HCT116 (cell line): ENCODE data around the gene KCTD17. TPM values are rescaled to one million over a fixed set of nuclear protein-coding genes. Genes with fewer than 3 reads are reported as not detected.

Experiments used
- ATAC-seq: fragments of 200-7000 bp; cut with Tn5 transposase; 2 replicates; pipeline ENCODE4 v1.9.1; 2020; ENCODE audit warnings: mild to moderate bottlenecking, moderate library complexity
- BruUV-seq: library from RNA; stranded (reverse); fragments of 400-500 nt; replicated peaks from 2 replicates; lab custom pipeline; 2021; lab: Mats Ljungman, UMichigan
- CTCF ChIA-PET: fragments of 300-600 bp; sonication (Branson Sonifier 250); formaldehyde crosslinking; loops from one replicate; lab custom pipeline; 2021; ENCODE audit warnings: antibody characterized with exemption; lab: Charles Lee
- POLR2A ChIA-PET: fragments of 300-600, 350-600 bp; sonication (Branson Sonifier 250); formaldehyde crosslinking; loops from one replicate; lab custom pipeline; 2021; ENCODE audit warnings: antibody characterized with exemption; lab: Charles Lee
- RAD21 ChIA-PET, 2 experiments: fragments of 300-600 bp; sonication (Branson Sonifier 250); formaldehyde crosslinking; loops; one replicate each; lab custom pipeline; 2023; ENCODE audit warnings: low total read pairs in 2 of 2; ENCODE audit not compliant: uncharacterized antibody in 2 of 2, unreplicated experiment in 2 of 2, low non-redundant PET in 1 of 2; lab: Charles Lee
- DNase-seq: peaks from one replicate; pipeline ENCODE4 v3.0.0-alpha.2; 2010; ENCODE audit warnings: low read depth, low spot score
- H2AFZ ChIP-seq: fragments of 200-600 bp; shearing (Covaris generic), sonication (generic); 2 replicates; pipeline ENCODE4 v1.6.1; 2017; ENCODE audit warnings: low read depth, mixed run types, mixed read lengths, antibody characterized with exemption, low read length; ENCODE audit not compliant: poor library complexity, severe bottlenecking
- H3K27ac ChIP-seq: 2 replicates; pipeline ENCODE4 v1.5.1; 2012; ENCODE audit warnings: low read depth, low read length
- H3K27me3 ChIP-seq: fragments of 200-600 bp; sonication (generic); 2 replicates; pipeline ENCODE4 v1.6.1; 2016; ENCODE audit warnings: mixed run types, low read length, mixed read lengths; ENCODE audit not compliant: insufficient read depth
- H3K36me3 ChIP-seq, 2 experiments: fragments of 200-500 bp in 1 of 2; fragments of 200-600 bp in 1 of 2; sonication (Bioruptor generic) in 1 of 2; sonication (generic) in 1 of 2; 2 replicates each; pipeline versions ENCODE4 v1.5.1 to v1.6.1; 2014 to 2016; ENCODE audit warnings: low read length in 2 of 2, inconsistent platforms in 1 of 2, mixed read lengths in 1 of 2, mixed run types in 1 of 2; ENCODE audit not compliant: insufficient read depth in 2 of 2, control insufficient read depth in 1 of 2
- H3K4me1 ChIP-seq, 2 experiments: fragments of 200-600 bp in 1 of 2; sonication (generic) in 1 of 2; 2 replicates each; pipeline versions ENCODE4 v1.5.1 to v1.6.1; 2012 to 2017; ENCODE audit warnings: low read length in 2 of 2, inconsistent platforms in 1 of 2, mild to moderate bottlenecking in 1 of 2, mixed read lengths in 1 of 2, mixed run types in 1 of 2, moderate library complexity in 1 of 2; ENCODE audit not compliant: insufficient read depth in 2 of 2, control insufficient read depth in 1 of 2
- H3K4me2 ChIP-seq: fragments of 200-600 bp; sonication (generic); 2 replicates; pipeline ENCODE4 v1.6.1; 2017; ENCODE audit warnings: mixed run types, low read length, mixed read lengths
- H3K4me3 ChIP-seq, 2 experiments: fragments of 200-600 bp in 1 of 2; sonication (generic) in 1 of 2; replicated peaks in 1 of 2; 2 replicates each; pipeline ENCODE4 v1.5.1; 2011 to 2016; ENCODE audit warnings: low read length in 2 of 2, control low read depth in 1 of 2, low read depth in 1 of 2, mild to moderate bottlenecking in 1 of 2, mixed read lengths in 1 of 2, mixed run types in 1 of 2
- H3K79me2 ChIP-seq: fragments of 200-600 bp; sonication (generic); 2 replicates; pipeline ENCODE4 v1.6.1; 2017; ENCODE audit warnings: mild to moderate bottlenecking, mixed run types, low read length, moderate library complexity, mixed read lengths; ENCODE audit not compliant: insufficient read depth
- H3K9ac ChIP-seq: fragments of 200-600 bp; sonication (generic); 2 replicates; pipeline ENCODE4 v1.6.1; 2016; ENCODE audit warnings: low read length, mixed read lengths
- H3K9me2 ChIP-seq: fragments of 200-600 bp; sonication (generic), shearing (Covaris generic); 2 replicates; pipeline ENCODE4 v1.6.1; 2017; ENCODE audit warnings: mixed run types, mild to moderate bottlenecking, moderate library complexity; ENCODE audit not compliant: insufficient read depth
- H3K9me3 ChIP-seq, 2 experiments: fragments of 200-500 bp in 1 of 2; fragments of 200-600 bp in 1 of 2; sonication (Bioruptor generic) in 1 of 2; sonication (generic) in 1 of 2; 2 replicates each; pipeline ENCODE4 v1.6.1; 2014 to 2017; ENCODE audit warnings: low read length in 2 of 2, mixed read lengths in 2 of 2, inconsistent platforms in 1 of 2, low read depth in 1 of 2, mild to moderate bottlenecking in 1 of 2, mixed run types in 1 of 2, moderate library complexity in 1 of 2; ENCODE audit not compliant: control insufficient read depth in 1 of 2, insufficient read depth in 1 of 2
- H4K20me1 ChIP-seq: fragments of 200-600 bp; sonication (generic), shearing (Covaris generic); 2 replicates; pipeline ENCODE4 v1.6.1; 2017; ENCODE audit warnings: mixed run types, mild to moderate bottlenecking, moderate library complexity; ENCODE audit not compliant: insufficient read depth
- CEBPB ChIP-seq: IDR thresholded peaks from 2 replicates; pipeline ENCODE4 v1.6.1; 2012; ENCODE audit warnings: low read depth
- CTCF ChIP-seq, 3 experiments: fragments of 200-600 bp in 1 of 3; sonication (generic) in 1 of 3; IDR thresholded peaks in 2 of 3; conservative IDR thresholded peaks in 1 of 3; 2 replicates each; pipeline ENCODE4 v1.5.1; 2012 to 2017; ENCODE audit warnings: low read depth in 2 of 3, low read length in 2 of 3, antibody characterized with exemption in 1 of 3, borderline replicate concordance in 1 of 3, control low read depth in 1 of 3, mild to moderate bottlenecking in 1 of 3, mixed read lengths in 1 of 3, mixed run types in 1 of 3, moderate library complexity in 1 of 3; ENCODE audit not compliant: insufficient read depth in 1 of 3
- ELF1 ChIP-seq: IDR thresholded peaks from 2 replicates; pipeline ENCODE4 v1.6.1; 2012; ENCODE audit warnings: low read depth, borderline replicate concordance
- JUND ChIP-seq: IDR thresholded peaks from 2 replicates; pipeline ENCODE4 v1.6.1; 2012
- POLR2A ChIP-seq: IDR thresholded peaks from 2 replicates; pipeline ENCODE4 v1.7.0; 2011; ENCODE audit warnings: borderline replicate concordance; ENCODE audit not compliant: insufficient read depth, insufficient read length; ENCODE audit errors: extremely low read depth
- RAD21 ChIP-seq: IDR thresholded peaks from 2 replicates; pipeline ENCODE4 v1.6.1; 2012; ENCODE audit warnings: low read depth, mild to moderate bottlenecking
- SP1 ChIP-seq: IDR thresholded peaks from 2 replicates; pipeline ENCODE4 v1.6.1; 2012; ENCODE audit warnings: low read depth
- ZFX ChIP-seq: fragments of 450-650 bp; IDR thresholded peaks from 2 replicates; pipeline ENCODE4 v1.6.1; 2017
- intact Hi-C: fragments of 100-400 bp; cut with micrococcal nuclease; formaldehyde crosslinking; loops from 2 replicates; pipeline ENCODE4 v1.10.0; 2022
- total RNA-seq: library from RNA; stranded (reverse); gene quantifications from one replicate; pipeline ENCODE4 v1.2.1, GENCODE V29; 2021; ENCODE audit not compliant: unreplicated experiment

KCTD17 gene
- total RNA-seq, 1 experiment from 2014 or later, result 23.4 TPM

- BruUV-seq, result no TSS peak
- peak overlapping the region; percentile 85 for H2AFZ ChIP-seq
- H3K4me2 ChIP-seq, result peak overlapping the region; percentile 52
- H3K9me3 ChIP-seq, result no peaks in the 10 kb centered on the region
- no peaks in the 10 kb centered on the region for H3K9me2 ChIP-seq
- ATAC-seq, result peak; percentile 100
- TF ChIP-seq JUND (no peak), ZFX (no peak), CEBPB (no peak), RAD21 (peak; percentile 82), SP1 (no peak), POLR2A (no peak), ELF1 (no peak), CTCF (IDR thresholded peaks at IDR 0.05 in 2 of 3, conservative IDR thresholded peaks at IDR 0.05 in 1 of 3; ENCODE audit: borderline replicate concordance in 1 of 3, insufficient read depth in 1 of 3, low read depth in 2 of 3, low read length in 2 of 3) (peak; percentile 76 to 88 (median 79); a peak in 5 of 6 replicates)
- TF ChIP-seq, all 23 proteins: peak for 2
- H3K27me3 ChIP-seq, result no peaks in the 10 kb centered on the region
- POLR2A ChIA-PET, result no interaction called here
- no peaks in the 10 kb centered on the region for H3K79me2 ChIP-seq
- no peak overlapping the region for H3K9ac ChIP-seq
- CTCF ChIA-PET, result interaction anchor here (0.6 to 4.1 kb wide), 11 partner anchors 7 to 497 kb away, joined by 3 to 33 read pairs (median 5); partner anchors contain the start of genes IFT27 and KCTD17
- intact Hi-C loops, result loop anchor here (2.0 to 5.0 kb wide), 2 partner anchors 262 to 497 kb away; no protein-coding TSS in a partner anchor
- H3K36me3 ChIP-seq, result no peaks in the 10 kb centered on the region
- no peak overlapping the region for H3K4me3 ChIP-seq
- H3K4me1 ChIP-seq, result peaks cover 6 to 35% of the 10 kb centered on the region in 2 experiments; a peak in 3 of 4 replicates
- RAD21 ChIA-PET, result interaction anchor here (0.5 to 1.0 kb wide), 2 partner anchors 13 to 50 kb away, joined by 3 read pairs; no protein-coding TSS in a partner anchor
- peak; percentile 47 for DNase-seq
- no peak overlapping the region for H3K27ac ChIP-seq
- no peaks in the 10 kb centered on the region for H4K20me1 ChIP-seq
Observed at GRCh38 chr22:37043828-37044538, 7.6 kb upstream of the KCTD17 start.
